ENCODE results near the gene NAT9.

GRCh38 chr17:74731347-74731605 is 44.9 kb downstream of the NAT9 start:
- TF ChIP-seq, protein P1, sequence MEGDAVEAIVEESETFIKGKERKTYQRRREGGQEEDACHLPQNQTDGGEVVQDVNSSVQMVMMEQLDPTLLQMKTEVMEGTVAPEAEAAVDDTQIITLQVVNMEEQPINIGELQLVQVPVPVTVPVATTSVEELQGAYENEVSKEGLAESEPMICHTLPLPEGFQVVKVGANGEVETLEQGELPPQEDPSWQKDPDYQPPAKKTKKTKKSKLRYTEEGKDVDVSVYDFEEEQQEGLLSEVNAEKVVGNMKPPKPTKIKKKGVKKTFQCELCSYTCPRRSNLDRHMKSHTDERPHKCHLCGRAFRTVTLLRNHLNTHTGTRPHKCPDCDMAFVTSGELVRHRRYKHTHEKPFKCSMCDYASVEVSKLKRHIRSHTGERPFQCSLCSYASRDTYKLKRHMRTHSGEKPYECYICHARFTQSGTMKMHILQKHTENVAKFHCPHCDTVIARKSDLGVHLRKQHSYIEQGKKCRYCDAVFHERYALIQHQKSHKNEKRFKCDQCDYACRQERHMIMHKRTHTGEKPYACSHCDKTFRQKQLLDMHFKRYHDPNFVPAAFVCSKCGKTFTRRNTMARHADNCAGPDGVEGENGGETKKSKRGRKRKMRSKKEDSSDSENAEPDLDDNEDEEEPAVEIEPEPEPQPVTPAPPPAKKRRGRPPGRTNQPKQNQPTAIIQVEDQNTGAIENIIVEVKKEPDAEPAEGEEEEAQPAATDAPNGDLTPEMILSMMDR (IDR thresholded peaks at IDR 0.05) = no peak
- TF ChIP-seq EZH2 (IDR thresholded peaks at IDR 0.05; ENCODE audit: borderline replicate concordance, insufficient read depth, low read depth, low read length, poor library complexity, severe bottlenecking) = no peak

Data from B cell (primary cell).